K562 (cell line): ENCODE results near the gene PCSK2. TPM values are rescaled to one million over a fixed set of nuclear protein-coding genes. Genes with fewer than 3 reads are reported as not detected.

Source experiments
- ATAC-seq: fragments of 200-7000 bp; cut with Tn5 transposase; 3 replicates; pipeline ENCODE4 v1.9.1; 2020; ENCODE audit warnings: moderate library complexity
- BruUV-seq: library from RNA; stranded (reverse); fragments of 400-500 nt; replicated peaks from 2 replicates; lab custom pipeline; 2021; lab: Mats Ljungman, UMichigan
- CTCF ChIA-PET: fragments of 300-600 bp; formaldehyde crosslinking; extraction: SDS; loops from one replicate; lab custom pipeline; 2021; ENCODE audit warnings: low intra/inter-chr PET ratio; lab: Yijun Ruan, JAX
- POLR2A ChIA-PET: fragments of 300-600, 350-650 bp; sonication (Branson Sonifier 250); formaldehyde crosslinking; extraction: SDS; loops from one replicate; lab custom pipeline; 2021; ENCODE audit warnings: antibody characterized with exemption, inconsistent platforms; lab: Yijun Ruan, JAX
- DNase-seq, 4 experiments: peaks; one replicate each; pipeline versions ENCODE4 v3.0.0 to v3.0.0-alpha.2; 2011 to 2018; ENCODE audit warnings: low spot score in 3 of 4, mixed read lengths in 3 of 4; ENCODE audit errors: extremely low read depth in 1 of 4
- FAIRE-seq: peaks from 2 replicates; lab custom pipeline; 2011; peaks lifted over from hg19 to GRCh38; lab: Jason Lieb, UNC
- H2AFZ ChIP-seq: 2 replicates; pipeline ENCODE4 v1.6.0; 2011; ENCODE audit warnings: low read depth, low read length, control low read depth, inconsistent platforms
- H3K27ac ChIP-seq: fragments of 200-600 bp; 3 replicates; pipeline ENCODE4 v1.8.0; 2011; ENCODE audit warnings: low read depth, mild to moderate bottlenecking, control low read depth, inconsistent platforms, low read length, moderate library complexity, mixed read lengths; ENCODE audit errors: extremely low read depth
- H3K27me3 ChIP-seq, 2 experiments: fragments of 300-600 bp in 1 of 2; 2 replicates in 1 of 2; 3 replicates in 1 of 2; pipeline versions ENCODE4 v1.6.0 to v1.8.0; 2011; ENCODE audit warnings: inconsistent platforms in 2 of 2, low read length in 2 of 2, mild to moderate bottlenecking in 1 of 2, mixed read lengths in 1 of 2, moderate library complexity in 1 of 2; ENCODE audit not compliant: control insufficient read depth in 2 of 2, insufficient read depth in 2 of 2
- H3K36me3 ChIP-seq: fragments of 300-600 bp; 3 replicates; pipeline ENCODE4 v1.8.0; 2011; ENCODE audit warnings: mild to moderate bottlenecking, low read length, inconsistent platforms; ENCODE audit not compliant: control insufficient read depth, insufficient read depth
- H3K4me1 ChIP-seq, 2 experiments: fragments of 200-600 bp in 1 of 2; replicated peaks in 1 of 2; 2 replicates in 1 of 2; 3 replicates in 1 of 2; pipeline versions ENCODE4 v1.5.1 to v1.8.0; 2011; ENCODE audit warnings: inconsistent platforms in 2 of 2, low read length in 2 of 2, mild to moderate bottlenecking in 1 of 2, mixed read lengths in 1 of 2, moderate library complexity in 1 of 2; ENCODE audit not compliant: control insufficient read depth in 2 of 2, insufficient read depth in 2 of 2
- H3K4me2 ChIP-seq: 2 replicates; pipeline ENCODE4 v1.6.1; 2011; ENCODE audit warnings: low read length, control low read depth, inconsistent platforms, mixed read lengths; ENCODE audit not compliant: insufficient read depth
- H3K4me3 ChIP-seq: fragments of 200-600 bp; sonication (generic), shearing (Covaris generic); 2 replicates; pipeline ENCODE4 v1.5.1; 2016; ENCODE audit warnings: control low read depth, inconsistent platforms
- H3K79me2 ChIP-seq: fragments of 200-600 bp; 3 replicates; pipeline ENCODE4 v1.8.0; 2011; ENCODE audit warnings: low read length, inconsistent platforms; ENCODE audit not compliant: control insufficient read depth, insufficient read depth
- H3K9ac ChIP-seq, 2 experiments: 2 replicates each; pipeline versions ENCODE4 v1.6.0 to v1.6.1; 2011; ENCODE audit warnings: low read depth in 2 of 2, low read length in 2 of 2, control low read depth in 1 of 2, inconsistent platforms in 1 of 2, mild to moderate bottlenecking in 1 of 2, mixed read lengths in 1 of 2; ENCODE audit not compliant: insufficient read depth in 1 of 2
- H3K9me1 ChIP-seq: one replicate; pipeline ENCODE4 v1.6.0; 2011; ENCODE audit warnings: inconsistent platforms, mild to moderate bottlenecking, low read length, moderate library complexity; ENCODE audit not compliant: control insufficient read depth, insufficient read depth
- H3K9me3 ChIP-seq: replicated peaks from 2 replicates; pipeline ENCODE4 v1.5.1; 2011; ENCODE audit warnings: low read depth, low read length, inconsistent platforms; ENCODE audit not compliant: control insufficient read depth, insufficient read depth
- H4K20me1 ChIP-seq: replicated peaks from 2 replicates; pipeline ENCODE4 v1.6.1; 2011; ENCODE audit warnings: low read length, inconsistent platforms, mixed read lengths; ENCODE audit not compliant: control insufficient read depth, insufficient read depth
- FOXA1 ChIP-seq: fragments of 450-650 bp; IDR thresholded peaks from 2 replicates; pipeline ENCODE4 v1.6.1; 2016; ENCODE audit warnings: mild to moderate bottlenecking, borderline replicate concordance
- HDAC8 ChIP-seq: fragments of 450-650 bp; IDR thresholded peaks from 2 replicates; pipeline ENCODE4 v1.6.1; 2016; ENCODE audit warnings: mild to moderate bottlenecking, missing genetic modification characterization, moderate library complexity, missing compliant biosample characterization
- HNRNPL ChIP-seq: fragments of 200-400 bp; formaldehyde crosslinking; IDR thresholded peaks from 2 replicates; pipeline ENCODE4 v1.6.1; 2017; ENCODE audit warnings: low read depth, mild to moderate bottlenecking, low read length
- KAT8 ChIP-seq: fragments of 450-650 bp; IDR thresholded peaks from 2 replicates; pipeline ENCODE4 v1.6.1; 2016; ENCODE audit warnings: low read depth, mild to moderate bottlenecking
- L3MBTL2 ChIP-seq: fragments of 450-650 bp; IDR thresholded peaks from 2 replicates; pipeline ENCODE4 v1.6.1; 2016; ENCODE audit warnings: mild to moderate bottlenecking, moderate library complexity
- PHB2 ChIP-seq: fragments of 450-650 bp; IDR thresholded peaks from 2 replicates; pipeline ENCODE4 v1.6.1; 2017; ENCODE audit warnings: low read depth
- POLR2A ChIP-seq: fragments of 450-650 bp; conservative IDR thresholded peaks from 2 replicates; pipeline ENCODE4 v1.6.1; 2016
- SETDB1 ChIP-seq: IDR thresholded peaks from one replicate; pipeline ENCODE4 v1.6.1; 2012; ENCODE audit warnings: low read length, control low read depth, inconsistent platforms
- SNIP1 ChIP-seq: fragments of 450-650 bp; IDR thresholded peaks from 2 replicates; pipeline ENCODE4 v1.7.1; 2017; ENCODE audit warnings: low read depth, mild to moderate bottlenecking
- TARDBP ChIP-seq: fragments of 450-650 bp; IDR thresholded peaks from 2 replicates; pipeline ENCODE4 v1.6.1; 2016
- TCF7 ChIP-seq: sonication (generic); IDR thresholded peaks from 2 replicates; pipeline ENCODE4 v1.6.1; 2016; ENCODE audit warnings: antibody characterized with exemption, borderline replicate concordance
- ZBTB33 ChIP-seq: sonication (generic); formaldehyde crosslinking; IDR thresholded peaks from 2 replicates; pipeline ENCODE4 v1.8.1; 2023; ENCODE audit warnings: mild to moderate bottlenecking, missing genetic modification reagents
- ZFP91 ChIP-seq: sonication (generic); formaldehyde crosslinking; IDR thresholded peaks from 2 replicates; pipeline ENCODE4 v1.8.0; 2022; ENCODE audit warnings: mild to moderate bottlenecking, missing genetic modification reagents
- ZNF277 ChIP-seq: fragments of 250-450 bp; sonication (Bioruptor Pico); IDR thresholded peaks from 2 replicates; pipeline ENCODE4 v1.8.0; 2022; ENCODE audit warnings: inconsistent platforms, mild to moderate bottlenecking, moderate library complexity, borderline replicate concordance
- ZNF398 ChIP-seq: fragments of 250-450 bp; sonication (Bioruptor Pico); IDR thresholded peaks from 2 replicates; pipeline ENCODE4 v1.8.0; 2021; ENCODE audit warnings: moderate library complexity, mild to moderate bottlenecking, inconsistent platforms
- ZNF512 ChIP-seq: IDR thresholded peaks from 2 replicates; pipeline ENCODE4 v1.6.1; 2016; ENCODE audit warnings: missing genetic modification characterization, missing compliant biosample characterization
- ZNF668 ChIP-seq: fragments of 250-450 bp; sonication (Bioruptor Pico); IDR thresholded peaks from 2 replicates; pipeline ENCODE4 v1.8.0; 2022; ENCODE audit warnings: mild to moderate bottlenecking, inconsistent platforms
- ZNF696 ChIP-seq: fragments of 250-450 bp; sonication (Bioruptor Pico); conservative IDR thresholded peaks from 2 replicates; pipeline ENCODE4 v1.4.0; 2020; ENCODE audit warnings: mild to moderate bottlenecking, moderate library complexity
- in situ Hi-C: fragments of 300-500 bp; cut with MboI; formaldehyde crosslinking; loops from 4 replicates; pipeline ENCODE4 v1.15.0; 2018; ENCODE audit warnings: inconsistent platforms, mixed read lengths
- intact Hi-C: fragments of 100-400 bp; cut with micrococcal nuclease; formaldehyde crosslinking; loops from 2 replicates; pipeline ENCODE4 v1.14.2; 2022
- polyA plus RNA-seq, 8 experiments: library from polyadenylated mRNA; depleted of rRNA in 4 of 8; stranded (reverse) in 5 of 8; unstranded in 3 of 8; fragments of >200 nt; fragmentation: Nextera tagmentation in 2 of 8; fragmentation: Illumina TruSeq in 1 of 8; extraction: Ambion mirVana in 2 of 8; extraction: Trizol in 1 of 8; gene quantifications; 2 replicates each; pipeline versions ENCODE4 v1.2.1 to v1.2.3, GENCODE V29; 2011 to 2014; ENCODE audit warnings: inconsistent platforms in 1 of 8, missing spikeins in 1 of 8
- total RNA-seq, 7 experiments: library from RNA; depleted of rRNA in 6 of 7; stranded (reverse); fragments of >200 nt in 6 of 7; fragmentation: Illumina TruSeq in 2 of 7; extraction: Trizol in 2 of 7; gene quantifications; 2 replicates each; pipeline versions ENCODE4 v1.2.1 to v1.2.3, GENCODE V29; 2011 to 2021; ENCODE audit warnings: low replicate concordance in 1 of 7

The PCSK2 gene
- total and polyA plus RNA-seq, 9 of the 15 experiments (the other 6 are each of a cell fraction or from before 2014, with no cell fraction given), result 0.04 to 0.07 (median 0.05) TPM; not detected in 6

DNA sequence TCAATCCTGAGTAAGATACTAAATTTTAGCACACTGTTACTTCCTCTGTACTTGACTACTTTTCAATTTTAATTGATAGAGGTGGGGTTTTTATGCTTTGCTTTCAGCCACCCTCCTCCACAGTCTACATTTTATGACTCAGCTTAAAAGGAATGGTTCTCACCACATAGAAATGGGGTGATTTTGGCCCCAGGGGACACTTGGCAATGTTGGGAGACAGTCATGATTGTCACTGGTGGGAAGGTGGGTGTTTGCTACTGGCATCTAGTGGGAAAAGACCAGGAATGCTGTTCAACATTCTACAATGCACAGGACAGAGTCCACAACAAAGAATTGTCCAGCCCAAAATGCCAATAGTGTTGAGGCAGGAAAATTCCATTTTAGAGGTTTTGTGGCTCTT, 71.3 kb downstream of the PCSK2 start:
- FAIRE-seq, result no peak

More for the DNA sequence above, 71.3 kb downstream of the PCSK2 start:
- Histone ChIP-seq H2AFZ (no peak overlapping the region), H3K9ac (no peak overlapping the region), H3K27me3 (no peaks in the 10 kb centered on the region), H3K4me2 (no peak overlapping the region), H3K4me1 (no peaks in the 10 kb centered on the region), H3K4me3 (no peak overlapping the region), H3K9me1 (no peaks in the 10 kb centered on the region), H4K20me1 (no peaks in the 10 kb centered on the region), H3K9me3 (no peaks in the 10 kb centered on the region), H3K27ac (no peak overlapping the region), H3K36me3 (no peaks in the 10 kb centered on the region), H3K79me2 (no peaks in the 10 kb centered on the region)
- POLR2A ChIA-PET, result no interaction called here
- CTCF ChIA-PET, result no interaction called here
- in situ Hi-C loops, result no loop called here
- TF ChIP-seq POLR2A (no peak), HDAC8 (tag) (no peak), ZBTB33 (CRISPR knock-in tag) (no peak), ZFP91 (no peak), ZNF277 (CRISPR knock-in tag) (no peak), ZNF512 (tag) (no peak), ZNF668 (CRISPR knock-in tag) (no peak), TCF7 (no peak), HNRNPL (no peak), PHB2 (no peak), FOXA1 (no peak), SETDB1 (no peak), ZNF696 (CRISPR knock-in tag) (no peak), L3MBTL2 (no peak), SNIP1 (no peak), KAT8 (no peak), TARDBP (no peak), ZNF398 (CRISPR knock-in tag) (no peak)
- BruUV-seq, result no TSS peak
- ATAC-seq, result no peak
- intact Hi-C loops, result no loop called here
- no peak for DNase-seq
